OCI-LY1 (cell line): Measurements from ENCODE around the gene DLGAP4.

Experiments used
- H2AFZ ChIP-seq: fragments of 200-600 bp; sonication (generic), shearing (Covaris generic); 2 replicates; pipeline ENCODE4 v1.6.0; 2014; ENCODE audit warnings: antibody characterized with exemption, mild to moderate bottlenecking, low read length
- H3F3A ChIP-seq: fragments of 200-600 bp; sonication (generic), shearing (Covaris generic); 2 replicates; pipeline ENCODE4 v1.6.0; 2014; ENCODE audit warnings: mild to moderate bottlenecking, antibody characterized with exemption, low read length, moderate library complexity; ENCODE audit not compliant: insufficient read depth
- H3K27ac ChIP-seq: fragments of 200-600 bp; sonication (generic); 2 replicates; pipeline ENCODE4 v1.5.1; 2014; ENCODE audit warnings: low read length, mixed run types, mild to moderate bottlenecking, low read depth; ENCODE audit not compliant: poor library complexity, severe bottlenecking
- H3K27me3 ChIP-seq: fragments of 200-600 bp; sonication (generic); 2 replicates; pipeline ENCODE4 v1.6.0; 2014; ENCODE audit warnings: antibody characterized with exemption, mild to moderate bottlenecking, low read length, moderate library complexity; ENCODE audit not compliant: insufficient read depth
- H3K36me3 ChIP-seq: fragments of 200-600 bp; sonication (generic); 2 replicates; pipeline ENCODE4 v1.6.1; 2014; ENCODE audit warnings: mild to moderate bottlenecking, antibody characterized with exemption, low read length, moderate library complexity, mixed read lengths; ENCODE audit not compliant: insufficient read depth
- H3K4me1 ChIP-seq: fragments of 200-600 bp; sonication (generic); 2 replicates; pipeline ENCODE4 v1.5.1; 2014; ENCODE audit warnings: mild to moderate bottlenecking, low read length, moderate library complexity; ENCODE audit not compliant: insufficient read depth, severe bottlenecking
- H3K4me2 ChIP-seq: fragments of 200-600 bp; sonication (generic), shearing (Covaris generic); 2 replicates; pipeline ENCODE4 v1.6.1; 2014; ENCODE audit warnings: low read length
- H3K4me3 ChIP-seq: fragments of 200-600 bp; sonication (generic); 2 replicates; pipeline ENCODE4 v1.5.1; 2014; ENCODE audit warnings: low read length, low read depth, mild to moderate bottlenecking, mixed read lengths; ENCODE audit not compliant: poor library complexity, severe bottlenecking
- H3K79me2 ChIP-seq: fragments of 200-600 bp; shearing (Covaris generic); 2 replicates; pipeline ENCODE4 v1.6.1; 2016; ENCODE audit warnings: mixed run types, low read length, mixed read lengths; ENCODE audit not compliant: insufficient read depth
- H3K9ac ChIP-seq: fragments of 200-600 bp; sonication (generic), shearing (Covaris generic); 2 replicates; pipeline ENCODE4 v1.6.1; 2014; ENCODE audit warnings: mild to moderate bottlenecking, low read length, mixed read lengths
- H3K9me2 ChIP-seq: fragments of 200-600 bp; sonication (generic), shearing (Covaris generic); 2 replicates; pipeline ENCODE4 v1.6.1; 2014; ENCODE audit warnings: low read depth, mild to moderate bottlenecking, low read length, mixed read lengths
- H3K9me3 ChIP-seq: fragments of 200-600 bp; shearing (Covaris generic); 2 replicates; pipeline ENCODE4 v1.6.1; 2014; ENCODE audit warnings: low read length, mixed read lengths
- H4K20me1 ChIP-seq: fragments of 200-600 bp; sonication (generic), shearing (Covaris generic); 2 replicates; pipeline ENCODE4 v1.6.0; 2016; ENCODE audit warnings: mild to moderate bottlenecking, low read length; ENCODE audit not compliant: insufficient read depth
- CTCF ChIP-seq: fragments of 200-600 bp; sonication (generic), shearing (Covaris generic); IDR thresholded peaks from 2 replicates; pipeline ENCODE4 v1.5.1; 2017; ENCODE audit warnings: mild to moderate bottlenecking, antibody characterized with exemption, low read length, moderate library complexity, mixed read lengths
- EZH2 ChIP-seq: fragments of 200-600 bp; sonication (generic), shearing (Covaris generic); IDR thresholded peaks from 2 replicates; pipeline ENCODE4 v1.8.0; 2017; ENCODE audit warnings: borderline replicate concordance, mixed run types, mild to moderate bottlenecking, antibody characterized with exemption, low read length, moderate library complexity, mixed read lengths

Gene DLGAP4

GRCh38 chr20:36421641-36422040 is 115.5 kb downstream of the DLGAP4 start:
- Histone ChIP-seq H3F3A (no peaks in the 10 kb centered on the region), H3K4me2 (no peak overlapping the region), H3K27ac (no peak overlapping the region), H3K79me2 (no peaks in the 10 kb centered on the region), H2AFZ (no peak overlapping the region), H3K9me2 (no peaks in the 10 kb centered on the region), H3K9ac (no peak overlapping the region), H3K4me3 (no peak overlapping the region), H3K9me3 (no peaks in the 10 kb centered on the region), H4K20me1 (no peaks in the 10 kb centered on the region), H3K27me3 (peaks cover 6% of the 10 kb centered on the region; the same call in 1 of the 2 replicates), H3K4me1 (no peaks in the 10 kb centered on the region), H3K36me3 (no peaks in the 10 kb centered on the region)
- TF ChIP-seq CTCF = no peak
- TF ChIP-seq EZH2 = no peak

GRCh38 chr20:36424314-36424713 is 118.2 kb downstream of the DLGAP4 start:
- H3K79me2 ChIP-seq = no peaks in the 10 kb centered on the region
- H3K9me3 ChIP-seq = no peaks in the 10 kb centered on the region
- H4K20me1 ChIP-seq = no peaks in the 10 kb centered on the region
- H3K27ac ChIP-seq = no peak overlapping the region
- H3K9ac ChIP-seq = no peak overlapping the region
- H3K4me2 ChIP-seq = no peak overlapping the region
- H3K27me3 ChIP-seq = no peaks in the 10 kb centered on the region
- no peak overlapping the region for H3K4me3 ChIP-seq
- H3K9me2 ChIP-seq = no peaks in the 10 kb centered on the region
- H3K36me3 ChIP-seq = no peaks in the 10 kb centered on the region
- H3F3A ChIP-seq = no peaks in the 10 kb centered on the region
- TF ChIP-seq EZH2 = no peak
- TF ChIP-seq CTCF = no peak
- H3K4me1 ChIP-seq = no peaks in the 10 kb centered on the region
- H2AFZ ChIP-seq = no peak overlapping the region

GRCh38 chr20:36425166-36425565 is 119.0 kb downstream of the DLGAP4 start:
- no peaks in the 10 kb centered on the region for H3K27me3 ChIP-seq
- H3K79me2 ChIP-seq = no peaks in the 10 kb centered on the region
- no peak overlapping the region for H3K4me2 ChIP-seq
- no peak overlapping the region for H3K27ac ChIP-seq
- no peaks in the 10 kb centered on the region for H3K9me3 ChIP-seq
- no peaks in the 10 kb centered on the region for H3F3A ChIP-seq
- H3K9me2 ChIP-seq = no peaks in the 10 kb centered on the region
- no peak overlapping the region for H2AFZ ChIP-seq
- H3K9ac ChIP-seq = no peak overlapping the region
- no peaks in the 10 kb centered on the region for H3K36me3 ChIP-seq
- no peak for TF ChIP-seq CTCF
- TF ChIP-seq EZH2 = no peak
- H3K4me3 ChIP-seq = no peak overlapping the region
- no peaks in the 10 kb centered on the region for H3K4me1 ChIP-seq
- H4K20me1 ChIP-seq = no peaks in the 10 kb centered on the region
